NCI-H345 treated with DMSO at 0.1 percent for 48 hours (cell line): ENCODE measurements around the gene SIVA1.

Experiments
- DNase-seq: peaks from one replicate; lab custom pipeline; 2025; ENCODE audit not compliant: unreplicated experiment; lab: John Stamatoyannopoulos, UW

SIVA1 gene

DNA sequence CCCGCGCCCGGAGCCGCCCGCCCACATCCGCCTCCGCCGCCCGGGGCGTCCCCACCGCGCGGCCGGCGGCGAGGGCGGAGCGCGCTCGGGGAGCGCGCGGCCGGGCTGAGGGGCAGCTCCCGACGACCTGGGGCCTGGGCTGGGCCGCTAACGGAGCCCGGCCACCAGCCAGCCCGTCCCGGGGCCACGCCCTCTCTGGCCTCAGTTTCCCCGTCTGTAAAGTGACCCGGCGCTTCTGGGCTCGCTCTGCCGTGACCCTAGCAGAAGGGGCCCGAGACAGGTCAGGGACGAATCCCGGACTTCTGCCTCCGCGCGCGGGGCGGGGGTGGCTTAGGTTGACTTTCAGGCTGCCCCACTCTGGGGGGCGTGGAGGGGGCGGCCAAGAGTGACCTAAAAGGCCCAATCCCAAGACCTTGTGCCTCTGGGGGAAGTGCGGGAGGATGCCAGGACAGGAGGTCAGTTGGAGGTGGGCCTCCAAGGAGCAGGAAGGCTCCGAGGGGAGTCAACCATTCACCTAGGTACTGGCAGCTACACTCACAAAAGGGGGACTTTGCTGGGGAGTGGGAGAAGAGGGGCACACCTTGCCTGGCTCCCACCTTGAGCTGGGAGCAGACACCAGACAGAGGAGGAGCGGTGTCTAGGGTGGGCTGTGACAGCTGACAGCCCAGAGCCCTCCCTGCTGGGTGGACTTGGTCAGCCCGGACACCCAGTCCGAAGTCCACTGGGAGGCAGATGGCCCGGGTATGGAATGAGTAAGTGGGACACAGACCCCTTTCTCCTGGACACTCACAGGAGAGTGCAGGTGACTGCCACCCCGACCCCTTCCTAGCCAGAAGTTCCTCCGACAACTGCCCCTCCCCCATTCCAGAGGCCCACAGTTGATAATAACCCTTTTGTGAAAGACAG lies 43.1 kb downstream of the SIVA1 start:
- no peak for DNase-seq

DNA sequence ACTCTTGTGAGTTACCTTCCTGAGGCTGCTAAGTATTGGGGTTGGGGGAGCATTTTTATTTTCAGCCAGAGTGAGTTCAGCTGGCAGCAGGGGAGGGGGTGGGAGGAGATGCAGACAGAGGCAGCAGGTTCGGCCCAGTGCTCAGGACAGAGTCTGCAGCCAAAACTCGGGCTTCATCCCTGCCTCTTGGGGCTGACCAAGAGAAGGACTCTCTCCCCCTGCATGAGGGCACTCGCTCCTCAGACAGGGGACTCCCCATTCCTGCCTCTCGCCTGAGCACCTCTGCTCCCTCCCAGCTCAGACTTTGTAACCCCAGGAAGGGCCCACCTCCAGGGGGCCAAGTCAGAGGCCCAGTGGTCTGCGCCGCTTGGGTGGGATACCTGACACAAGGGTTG lies 43.7 kb downstream of the SIVA1 start:
- DNase-seq = no peak

DNA sequence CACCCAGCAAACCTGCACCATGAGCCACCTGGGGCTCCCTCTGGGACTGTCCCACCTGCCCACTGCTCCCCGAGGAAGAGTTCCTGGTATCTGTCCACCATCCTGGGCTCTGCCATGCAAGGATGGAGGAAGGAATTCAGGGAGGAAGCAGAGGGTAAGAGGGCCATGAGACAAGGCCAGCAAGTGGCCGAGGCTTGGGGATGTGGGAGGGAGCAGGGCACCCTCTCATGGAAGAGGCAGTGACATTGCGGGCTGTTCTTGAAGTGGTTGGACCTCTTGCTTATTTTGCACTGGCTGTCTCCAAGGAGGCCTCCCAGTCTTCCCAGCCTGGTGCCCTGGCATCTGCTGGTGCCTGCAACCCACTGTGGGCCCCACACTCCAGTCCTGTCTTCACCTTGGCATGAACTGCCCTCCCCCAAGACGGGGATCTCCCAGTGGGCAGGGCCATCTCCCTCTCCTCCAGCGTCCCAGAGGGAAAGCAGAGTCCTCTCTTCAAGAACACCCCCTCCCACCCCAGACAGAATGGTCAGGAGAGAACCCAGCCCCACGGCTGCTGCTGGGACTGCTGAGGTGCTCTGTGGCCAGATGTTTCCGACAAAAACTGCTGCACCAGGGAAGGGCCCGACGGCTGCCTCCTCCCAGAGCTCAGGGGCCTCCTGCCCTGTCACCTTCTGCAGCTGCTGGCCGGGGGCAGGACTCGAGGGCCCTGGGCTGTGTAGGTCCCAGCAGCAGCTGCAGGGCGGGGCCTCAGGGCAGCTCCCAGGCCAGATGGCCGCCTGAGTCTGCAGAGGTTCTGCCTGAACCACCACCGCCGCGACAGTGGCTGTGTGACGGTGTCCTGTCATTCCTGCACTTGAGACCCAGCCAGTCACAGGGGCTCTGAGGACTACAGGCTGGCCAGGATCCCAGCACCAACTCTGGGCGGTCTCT lies 44.4 kb downstream of the SIVA1 start:
- no peak for DNase-seq

DNA sequence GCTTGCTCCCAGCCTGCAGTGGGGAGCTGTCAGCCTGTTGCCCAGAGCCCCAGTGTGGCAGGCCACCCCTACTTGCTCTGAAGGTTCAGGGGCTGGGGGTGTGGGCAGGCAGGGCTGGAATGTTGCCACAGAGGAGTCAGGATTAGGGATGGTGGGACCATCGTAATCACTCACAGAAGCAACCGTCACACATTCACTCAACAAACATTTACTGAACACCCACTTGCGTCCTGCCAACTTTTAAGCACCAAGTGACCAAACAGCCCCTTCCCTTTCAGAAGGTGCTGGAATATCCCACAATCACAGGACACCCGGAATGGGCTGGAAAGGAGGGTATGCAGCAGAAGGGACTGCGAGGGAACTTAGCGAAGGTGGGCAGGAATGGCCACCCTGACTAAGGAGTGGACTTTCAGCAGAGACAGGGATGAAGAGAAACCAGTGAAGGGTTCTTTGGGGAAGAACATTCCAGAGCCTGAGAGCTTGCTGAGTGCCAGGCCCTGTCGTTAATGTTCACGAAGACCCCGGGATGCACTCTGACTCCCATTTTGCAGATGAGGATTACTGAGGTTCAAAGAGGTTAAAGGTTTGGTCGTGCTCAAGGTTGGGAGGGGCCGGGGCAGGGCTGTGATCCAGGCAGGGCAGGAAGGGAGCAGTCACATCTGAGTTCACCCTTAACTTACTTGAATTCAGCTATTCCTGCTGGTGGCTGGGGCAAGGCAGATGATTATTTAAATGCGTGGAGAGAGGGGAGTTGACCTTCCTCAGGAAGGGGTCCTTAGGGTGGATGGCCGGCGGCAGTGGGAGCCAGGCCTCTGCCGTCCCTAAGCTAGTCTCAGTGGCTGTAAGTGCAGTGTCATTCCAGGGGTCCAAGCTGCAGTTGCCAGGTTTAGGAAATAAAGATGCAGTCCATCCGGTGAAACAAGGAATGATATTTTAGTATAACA lies 45.6 kb downstream of the SIVA1 start:
- DNase-seq = no peak

DNA sequence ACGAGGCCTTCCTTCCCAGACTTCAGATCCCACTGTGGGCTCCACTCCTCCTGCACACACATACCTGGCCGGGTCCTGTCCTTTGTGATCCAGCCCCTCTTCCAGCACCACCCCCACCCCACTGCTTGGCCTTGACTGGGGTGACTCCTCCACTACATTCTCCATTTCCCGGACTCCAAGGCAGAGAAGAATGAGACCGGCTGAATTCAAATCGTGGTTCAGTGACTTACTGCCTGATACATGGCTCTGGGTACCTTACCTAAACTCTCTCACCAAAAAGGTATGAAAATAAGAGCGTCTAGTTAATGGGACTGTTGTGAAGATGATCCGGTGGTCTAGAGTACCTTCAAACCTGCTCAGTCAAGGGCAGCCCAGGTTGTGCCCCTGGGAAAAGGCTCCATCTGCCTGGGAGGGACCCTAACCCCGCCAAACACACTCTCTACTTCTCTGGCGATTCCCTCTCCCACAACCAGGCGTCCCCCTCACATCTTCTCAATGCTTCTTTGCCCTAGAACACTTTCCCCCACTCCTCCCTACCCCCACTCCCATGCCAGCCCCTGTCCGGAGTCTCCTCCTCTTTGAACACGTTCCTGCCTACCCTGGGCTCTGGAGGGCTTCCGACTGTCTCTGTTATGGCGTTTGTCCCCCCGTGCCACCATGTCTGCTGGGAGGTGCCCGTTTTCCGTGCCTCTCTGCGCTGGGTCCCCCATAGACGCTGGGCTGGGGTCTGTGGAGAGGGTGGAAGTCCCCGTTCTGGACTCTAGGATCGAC lies 46.5 kb downstream of the SIVA1 start:
- DNase-seq = no peak

DNA sequence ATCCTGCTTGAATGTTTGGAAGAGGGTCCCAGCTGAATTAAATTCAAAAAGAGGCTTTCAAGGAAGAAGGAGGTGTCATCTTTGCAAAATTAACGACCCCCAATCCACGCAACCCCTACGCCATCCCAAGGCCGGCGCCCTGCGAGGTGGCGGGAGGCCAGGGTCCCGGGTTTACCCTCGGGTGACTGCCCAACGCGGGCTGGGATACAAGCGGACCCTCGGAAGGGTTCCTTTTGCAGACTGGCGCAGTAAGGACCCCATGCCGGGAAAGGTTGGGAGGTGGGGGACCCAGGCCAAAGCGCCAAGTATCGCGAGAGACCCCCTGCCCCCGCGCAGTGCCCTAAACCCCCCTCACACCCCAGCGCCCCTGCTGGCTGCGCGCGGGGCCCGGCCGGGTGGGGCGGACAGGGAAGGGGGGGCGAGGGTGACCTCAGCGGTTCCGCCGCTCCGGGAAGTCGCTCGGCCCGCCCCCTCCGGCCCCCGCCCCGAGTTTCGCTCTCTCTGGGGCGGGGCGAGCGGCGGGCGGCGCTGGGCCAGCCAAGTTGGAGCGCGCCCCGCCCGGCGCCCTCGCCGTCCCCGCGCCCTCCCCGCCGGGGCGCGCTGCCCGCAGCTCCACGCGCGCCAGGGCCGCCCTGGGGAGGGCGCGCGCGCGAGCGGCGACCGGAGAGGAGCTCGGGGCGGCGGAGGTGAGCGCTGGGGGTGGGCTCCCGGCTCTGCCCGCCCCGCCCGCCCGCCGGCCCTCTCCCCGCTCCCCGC lies 47.2 kb downstream of the SIVA1 start:
- no peak for DNase-seq

DNA sequence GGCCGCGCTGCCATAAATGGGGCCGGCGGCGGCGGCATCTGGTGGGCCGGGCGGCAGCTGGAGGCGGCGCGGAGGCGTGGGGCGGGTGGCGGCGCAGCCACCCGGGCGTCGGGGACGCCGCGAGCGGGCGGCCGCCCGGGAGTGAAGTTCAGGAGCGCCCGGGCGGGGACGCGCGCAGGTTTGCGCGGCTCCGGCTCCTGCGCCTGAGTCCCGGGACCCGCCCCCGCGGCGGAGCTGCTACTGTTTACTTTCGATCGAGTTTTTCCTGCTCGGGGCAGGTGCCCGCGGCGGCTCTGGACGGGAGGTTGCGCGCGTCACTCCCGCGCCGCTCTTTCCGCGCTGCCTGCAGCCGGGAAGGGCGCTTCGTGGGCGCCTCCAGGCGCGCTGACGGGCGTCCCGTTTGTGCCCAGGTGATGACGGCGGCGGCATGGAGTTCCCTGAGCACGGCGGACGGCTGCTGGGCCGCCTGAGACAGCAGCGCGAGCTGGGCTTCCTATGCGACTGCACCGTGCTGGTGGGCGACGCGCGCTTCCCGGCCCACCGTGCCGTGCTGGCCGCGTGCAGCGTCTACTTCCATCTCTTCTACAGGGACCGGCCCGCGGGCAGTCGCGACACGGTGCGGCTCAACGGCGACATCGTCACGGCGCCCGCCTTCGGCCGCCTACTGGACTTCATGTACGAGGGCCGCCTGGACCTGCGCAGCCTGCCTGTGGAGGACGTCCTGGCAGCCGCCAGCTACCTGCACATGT lies 48.0 kb downstream of the SIVA1 start, which contains the start of gene ZBTB42:
Gene ZBTB42 (plus strand): TSS at position 331 of the 749 bp plus-strand sequence. CDS start 97 bp downstream, at position 428.
- no peak for DNase-seq

DNA sequence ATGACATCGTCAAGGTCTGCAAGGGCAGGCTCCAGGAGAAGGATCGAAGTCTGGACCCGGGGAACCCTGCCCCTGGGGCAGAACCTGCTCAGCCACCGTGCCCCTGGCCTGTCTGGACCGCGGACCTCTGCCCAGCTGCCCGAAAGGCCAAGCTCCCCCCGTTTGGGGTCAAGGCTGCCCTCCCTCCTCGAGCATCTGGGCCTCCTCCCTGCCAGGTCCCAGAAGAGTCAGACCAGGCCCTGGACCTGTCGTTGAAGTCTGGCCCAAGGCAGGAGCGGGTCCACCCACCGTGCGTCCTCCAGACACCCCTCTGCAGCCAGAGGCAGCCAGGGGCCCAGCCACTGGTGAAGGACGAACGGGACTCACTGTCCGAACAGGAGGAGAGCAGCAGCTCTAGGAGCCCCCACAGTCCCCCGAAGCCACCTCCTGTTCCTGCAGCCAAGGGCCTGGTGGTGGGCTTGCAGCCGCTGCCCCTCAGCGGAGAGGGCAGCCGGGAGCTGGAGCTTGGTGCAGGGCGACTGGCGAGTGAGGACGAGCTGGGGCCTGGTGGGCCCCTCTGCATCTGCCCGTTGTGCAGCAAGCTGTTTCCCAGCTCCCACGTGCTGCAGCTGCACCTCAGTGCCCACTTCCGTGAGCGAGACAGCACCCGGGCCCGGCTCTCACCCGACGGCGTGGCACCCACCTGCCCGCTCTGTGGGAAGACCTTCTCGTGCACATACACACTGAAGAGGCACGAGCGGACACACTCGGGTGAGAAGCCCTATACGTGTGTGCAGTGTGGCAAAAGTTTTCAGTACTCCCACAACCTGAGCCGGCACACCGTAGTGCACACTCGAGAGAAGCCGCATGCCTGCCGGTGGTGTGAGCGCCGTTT lies 48.8 kb downstream of the SIVA1 start:
- no peak for DNase-seq

DNA sequence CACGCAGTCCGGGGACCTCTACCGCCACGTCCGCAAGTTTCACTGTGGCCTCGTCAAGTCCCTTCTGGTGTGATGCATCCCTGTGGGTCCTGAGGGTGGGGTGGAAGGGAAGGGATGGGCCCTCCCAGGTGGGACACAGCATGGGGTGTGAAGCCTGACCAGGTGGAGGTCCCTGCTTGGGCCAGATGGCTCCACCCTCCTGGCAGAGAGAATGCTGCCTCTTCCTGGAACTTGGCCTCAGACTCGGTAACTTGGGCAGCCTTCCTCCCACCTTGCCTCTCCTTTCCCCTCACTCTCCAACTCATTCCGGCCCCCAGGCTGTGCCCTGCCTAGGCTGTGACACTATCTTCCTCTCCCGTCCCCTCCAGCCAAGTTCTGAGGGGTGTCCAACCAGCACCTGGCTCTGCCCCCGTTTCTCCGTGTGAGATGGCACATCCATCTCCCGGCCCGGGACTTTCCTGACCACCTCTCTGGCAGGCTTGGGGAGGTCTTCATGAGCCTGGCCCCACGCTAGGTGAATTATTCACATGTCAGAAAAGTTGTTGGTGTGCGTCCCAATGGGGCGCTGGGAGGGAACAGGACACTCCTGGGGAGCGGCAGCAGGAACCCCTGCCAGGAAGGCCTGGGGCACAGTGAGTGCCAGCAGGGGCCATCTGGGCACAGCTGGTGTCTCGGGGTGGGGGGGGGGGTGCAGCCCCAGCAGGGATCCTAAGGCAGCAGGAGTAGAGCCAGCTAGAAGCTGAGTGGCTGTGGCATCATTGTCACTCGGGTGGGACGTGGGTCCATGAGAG lies 49.6 kb downstream of the SIVA1 start:
- no peak for DNase-seq

DNA sequence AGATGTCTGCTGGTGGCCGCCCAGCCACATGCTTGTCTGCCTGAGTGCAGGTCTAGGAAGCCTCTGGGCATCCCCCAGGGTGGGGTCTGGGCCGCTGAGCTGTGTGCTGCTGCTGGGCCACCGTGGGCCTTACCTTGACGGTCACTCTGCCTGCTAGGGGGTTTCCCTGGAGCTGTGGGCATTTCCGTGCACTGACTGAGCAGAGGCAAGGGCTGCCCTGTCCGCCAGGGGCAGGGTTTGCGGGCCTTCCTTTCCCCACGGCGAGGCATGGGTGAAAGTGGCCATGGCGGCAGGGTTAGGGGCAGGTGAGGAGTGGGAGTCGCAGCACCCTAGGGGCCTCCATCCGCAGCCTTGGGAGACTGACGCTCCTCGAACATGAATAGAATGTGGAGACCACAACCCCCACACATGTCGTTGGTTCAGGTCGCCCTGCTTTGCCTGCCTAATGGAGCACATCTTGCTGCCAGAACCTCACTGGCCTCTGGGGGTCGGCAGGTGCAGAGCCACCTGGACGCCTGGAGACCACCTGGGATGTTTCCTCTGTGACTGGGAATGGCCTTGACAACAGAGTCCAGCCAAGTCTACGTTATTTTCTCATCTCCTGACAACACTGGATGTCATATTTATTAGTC lies 50.4 kb downstream of the SIVA1 start:
- no peak for DNase-seq

DNA sequence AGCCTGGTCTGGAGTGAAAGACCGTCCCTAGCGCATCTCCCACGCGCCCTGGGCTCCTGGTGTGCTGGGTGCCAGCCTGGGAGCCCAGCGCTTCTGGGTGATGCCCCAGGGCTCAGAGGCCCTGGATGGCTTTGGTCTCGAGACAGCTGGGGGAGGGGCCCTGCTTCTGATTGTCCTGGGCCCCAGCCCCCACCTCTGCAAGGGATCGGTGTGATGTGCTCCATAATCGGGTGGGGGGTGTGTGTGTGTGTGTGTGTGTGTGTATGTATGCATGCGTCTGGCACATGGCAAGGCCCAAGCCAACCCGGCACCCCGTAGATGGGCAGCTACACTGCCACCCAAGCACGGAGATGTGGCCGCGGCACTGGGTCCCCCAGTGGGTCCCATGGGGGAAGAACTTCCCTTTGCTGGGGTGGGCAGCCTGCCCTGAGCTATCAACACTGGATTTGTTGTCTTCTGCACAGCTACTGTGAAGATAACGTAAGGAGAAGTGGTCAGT lies 51.0 kb downstream of the SIVA1 start:
- DNase-seq = no peak

DNA sequence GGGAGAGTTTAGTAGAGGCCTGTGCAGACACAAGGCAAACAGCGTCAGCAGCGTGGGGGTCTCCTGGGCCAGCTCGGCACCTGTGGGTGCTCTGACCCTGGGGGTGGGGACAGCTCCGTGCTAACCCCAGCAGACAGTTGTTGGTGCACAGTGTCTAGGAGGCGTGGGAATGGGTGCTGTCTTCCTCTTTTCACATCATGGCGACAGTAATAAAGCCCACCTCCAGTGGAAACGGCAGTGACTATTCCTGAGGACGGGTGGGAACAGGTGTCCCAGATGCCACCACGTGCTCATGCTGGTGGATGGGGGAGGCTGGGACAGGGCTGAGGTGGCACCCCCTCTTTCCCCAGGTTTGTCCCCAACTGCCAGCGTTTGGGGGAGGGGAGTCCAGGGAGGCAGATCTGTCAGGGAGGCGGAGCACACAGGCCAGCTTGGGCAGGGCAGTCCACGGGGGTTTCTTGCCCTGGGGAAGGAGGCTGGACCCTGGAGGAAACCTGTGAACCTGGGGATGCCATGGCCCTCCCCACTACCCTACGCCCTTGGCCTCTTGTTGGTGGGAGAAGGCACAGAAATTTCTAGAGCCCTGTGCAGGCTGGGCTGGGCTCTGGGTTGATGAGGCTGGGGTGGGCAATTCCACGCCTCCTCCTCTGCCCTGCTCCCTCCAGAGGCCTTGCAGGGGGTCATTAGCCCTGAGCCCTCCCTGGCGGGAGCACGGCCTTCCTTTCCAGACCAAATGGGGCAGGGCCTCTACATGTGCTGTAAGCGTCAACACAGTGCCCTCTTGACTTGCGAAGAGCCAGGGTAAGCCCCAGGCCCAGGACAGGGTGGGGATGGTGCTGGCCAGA lies 51.8 kb downstream of the SIVA1 start:
- no peak for DNase-seq

DNA sequence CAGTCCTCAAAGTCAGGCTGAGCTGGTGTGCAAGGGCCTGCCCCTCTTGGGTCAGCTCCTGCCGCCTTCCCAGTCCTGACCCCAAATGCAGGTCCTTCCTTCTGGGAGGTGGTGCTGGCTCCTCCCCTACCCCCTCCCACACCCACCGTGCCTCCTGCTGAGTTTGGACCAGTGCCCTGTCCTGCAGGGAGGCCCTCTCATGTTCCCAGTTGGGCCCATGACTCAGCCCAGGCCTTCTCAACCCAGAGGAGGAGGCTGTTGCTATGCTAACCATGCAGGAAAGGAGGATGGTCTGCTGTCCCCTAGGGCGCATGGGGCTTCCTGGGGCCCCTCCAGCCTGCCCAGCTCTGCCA lies 52.4 kb downstream of the SIVA1 start:
- no peak for DNase-seq

DNA sequence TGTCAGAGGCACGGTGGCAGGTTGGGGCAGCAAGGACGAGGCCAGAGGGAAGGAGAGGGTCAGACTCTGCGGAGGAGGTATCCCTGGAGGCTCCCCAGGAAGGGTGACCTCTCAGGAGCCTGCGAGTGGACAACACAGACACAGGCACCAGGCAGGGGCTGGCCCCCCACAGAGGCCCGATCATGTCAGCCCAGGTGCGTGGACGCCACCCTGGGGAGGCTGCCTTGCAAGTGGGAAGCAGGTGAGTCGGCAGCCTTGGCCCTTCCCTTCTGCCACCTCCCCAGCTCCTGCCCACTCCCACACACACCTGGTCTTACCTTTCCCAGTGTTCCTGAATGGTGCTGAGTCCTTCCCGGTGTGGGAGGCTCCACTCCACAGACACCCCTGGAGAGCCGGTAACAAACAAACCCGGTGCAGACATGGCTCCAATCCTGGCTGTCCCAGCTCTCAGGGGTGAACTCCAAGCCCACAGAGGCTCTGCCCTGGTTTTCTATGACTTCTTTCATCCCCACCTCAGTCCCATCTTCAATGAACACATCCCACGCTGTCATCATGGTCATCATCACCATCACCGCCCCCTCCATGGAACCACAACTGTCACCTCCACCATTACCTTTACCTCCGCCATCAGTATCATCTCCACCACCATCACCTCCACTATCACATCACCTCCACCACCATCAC lies 53.1 kb downstream of the SIVA1 start:
- no peak for DNase-seq
